Measurements from ENCODE around the gene PATL1. TPM values are rescaled to one million over a fixed set of nuclear protein-coding genes. Genes with fewer than 3 reads are reported as not detected.

The PATL1 gene
- polyA plus RNA-seq, 6 donors from 2014 or later = 3.3 to 11.9 (median 6.2) TPM

- Mint-ChIP-seq H3K27ac (peak overlapping the region in 1 of 6 donors; percentile 3), H3K27me3 (no peaks in the 10 kb centered on the region), H3K4me3 (no peak overlapping the region), H3K9me3 (no peaks in the 10 kb centered on the region), H3K36me3 (peaks cover 52 to 53% of the 10 kb centered on the region in 2 donors), H3K4me1 (peaks cover 4 to 8% (median 5%) of the 10 kb centered on the region in 3 donors)
- ATAC-seq (ENCODE audit: low read depth in 2 of 2) (no peak), DNase-seq (no peak)
These were observed 69.9 kb downstream of the PATL1 start for GRCh38 chr11:59598961-59599360.

Other genes starting within 250 kb of the PATL1 start
- not detected for gene OR5A2, start 242.6 kb downstream of the PATL1 start, polyA plus RNA-seq (ENCODE audit: low read depth in 6 of 6)
- gene OR5A1, start 232.6 kb downstream of the PATL1 start, polyA plus RNA-seq (ENCODE audit: low read depth in 6 of 6) = not detected
- not detected for gene OR4D6, start 212.1 kb downstream of the PATL1 start, polyA plus RNA-seq (ENCODE audit: low read depth in 6 of 6)
- gene OR4D10, start 195.7 kb downstream of the PATL1 start, polyA plus RNA-seq (ENCODE audit: low read depth in 6 of 6) = not detected
- gene OR4D11, start 165.5 kb downstream of the PATL1 start, polyA plus RNA-seq (ENCODE audit: low read depth in 6 of 6) = not detected
- gene OR4D9, start 157.5 kb downstream of the PATL1 start, polyA plus RNA-seq (ENCODE audit: low read depth in 6 of 6) = not detected
- gene OSBP, start 53.3 kb downstream of the PATL1 start, polyA plus RNA-seq (ENCODE audit: low read depth in 6 of 6) = 10 to 100 TPM; 20.4 to 34.4 (median 27.5) TPM
- gene OR10V1, start 44.8 kb upstream of the PATL1 start, polyA plus RNA-seq (ENCODE audit: low read depth in 6 of 6) = not detected
- 1 to 10 TPM; 3.8 to 7.2 (median 5.7) TPM for gene STX3, start 86.3 kb upstream of the PATL1 start, polyA plus RNA-seq (ENCODE audit: low read depth in 6 of 6)
- 10 to 100 TPM; 61.8 to 95.9 (median 84.3) TPM for gene MRPL16, start 141.7 kb upstream of the PATL1 start, polyA plus RNA-seq (ENCODE audit: low read depth in 6 of 6)
- not detected for gene CBLIF, start 176.5 kb upstream of the PATL1 start, polyA plus RNA-seq (ENCODE audit: low read depth in 6 of 6)
- gene TCN1, start 197.4 kb upstream of the PATL1 start, polyA plus RNA-seq (ENCODE audit: low read depth in 6 of 6) = not detected
- not detected for gene OOSP3, start 209.7 kb upstream of the PATL1 start, polyA plus RNA-seq (ENCODE audit: low read depth in 6 of 6)